ENCODE data around the gene TNNI2.

- TF ChIP-seq TAF1 (IDR thresholded peaks at IDR 0.05; ENCODE audit: low read depth) (no peak), CREB1 (IDR thresholded peaks at IDR 0.05; ENCODE audit: low read depth) (no peak), EGR1 (IDR thresholded peaks at IDR 0.05) (no peak), TCF12 (IDR thresholded peaks at IDR 0.05; ENCODE audit: low read depth) (no peak), MAX (IDR thresholded peaks at IDR 0.05) (no peak), RAD21 (IDR thresholded peaks at IDR 0.05; ENCODE audit: low read depth) (no peak), CEBPB (IDR thresholded peaks at IDR 0.05) (no peak), EP300 (IDR thresholded peaks at IDR 0.05; ENCODE audit: borderline replicate concordance) (no peak), YY1 (IDR thresholded peaks at IDR 0.05; ENCODE audit: low read depth) (no peak)
- TF ChIP-seq, protein P1, sequence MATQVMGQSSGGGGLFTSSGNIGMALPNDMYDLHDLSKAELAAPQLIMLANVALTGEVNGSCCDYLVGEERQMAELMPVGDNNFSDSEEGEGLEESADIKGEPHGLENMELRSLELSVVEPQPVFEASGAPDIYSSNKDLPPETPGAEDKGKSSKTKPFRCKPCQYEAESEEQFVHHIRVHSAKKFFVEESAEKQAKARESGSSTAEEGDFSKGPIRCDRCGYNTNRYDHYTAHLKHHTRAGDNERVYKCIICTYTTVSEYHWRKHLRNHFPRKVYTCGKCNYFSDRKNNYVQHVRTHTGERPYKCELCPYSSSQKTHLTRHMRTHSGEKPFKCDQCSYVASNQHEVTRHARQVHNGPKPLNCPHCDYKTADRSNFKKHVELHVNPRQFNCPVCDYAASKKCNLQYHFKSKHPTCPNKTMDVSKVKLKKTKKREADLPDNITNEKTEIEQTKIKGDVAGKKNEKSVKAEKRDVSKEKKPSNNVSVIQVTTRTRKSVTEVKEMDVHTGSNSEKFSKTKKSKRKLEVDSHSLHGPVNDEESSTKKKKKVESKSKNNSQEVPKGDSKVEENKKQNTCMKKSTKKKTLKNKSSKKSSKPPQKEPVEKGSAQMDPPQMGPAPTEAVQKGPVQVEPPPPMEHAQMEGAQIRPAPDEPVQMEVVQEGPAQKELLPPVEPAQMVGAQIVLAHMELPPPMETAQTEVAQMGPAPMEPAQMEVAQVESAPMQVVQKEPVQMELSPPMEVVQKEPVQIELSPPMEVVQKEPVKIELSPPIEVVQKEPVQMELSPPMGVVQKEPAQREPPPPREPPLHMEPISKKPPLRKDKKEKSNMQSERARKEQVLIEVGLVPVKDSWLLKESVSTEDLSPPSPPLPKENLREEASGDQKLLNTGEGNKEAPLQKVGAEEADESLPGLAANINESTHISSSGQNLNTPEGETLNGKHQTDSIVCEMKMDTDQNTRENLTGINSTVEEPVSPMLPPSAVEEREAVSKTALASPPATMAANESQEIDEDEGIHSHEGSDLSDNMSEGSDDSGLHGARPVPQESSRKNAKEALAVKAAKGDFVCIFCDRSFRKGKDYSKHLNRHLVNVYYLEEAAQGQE (IDR thresholded peaks at IDR 0.05; ENCODE audit: low read depth) = no peak
These were observed 2.8 kb downstream of the TNNI2 start for GRCh38 chr11:1841511-1842148.
